K562 (cell line): ENCODE data around the gene INSL6. TPM values are rescaled to one million over a fixed set of nuclear protein-coding genes. Genes with fewer than 3 reads are reported as not detected.

Source experiments
- ATAC-seq: fragments of 200-7000 bp; cut with Tn5 transposase; 3 replicates; pipeline ENCODE4 v1.9.1; 2020; ENCODE audit warnings: moderate library complexity
- BruUV-seq: library from RNA; stranded (reverse); fragments of 400-500 nt; replicated peaks from 2 replicates; lab custom pipeline; 2021; lab: Mats Ljungman, UMichigan
- CTCF ChIA-PET: fragments of 300-600 bp; formaldehyde crosslinking; extraction: SDS; loops from one replicate; lab custom pipeline; 2021; ENCODE audit warnings: low intra/inter-chr PET ratio; lab: Yijun Ruan, JAX
- POLR2A ChIA-PET: fragments of 300-600, 350-650 bp; sonication (Branson Sonifier 250); formaldehyde crosslinking; extraction: SDS; loops from one replicate; lab custom pipeline; 2021; ENCODE audit warnings: antibody characterized with exemption, inconsistent platforms; lab: Yijun Ruan, JAX
- DNase-seq, 4 experiments: peaks; one replicate each; pipeline versions ENCODE4 v3.0.0 to v3.0.0-alpha.2; 2011 to 2018; ENCODE audit warnings: low spot score in 3 of 4, mixed read lengths in 3 of 4; ENCODE audit errors: extremely low read depth in 1 of 4
- FAIRE-seq: peaks from 2 replicates; lab custom pipeline; 2011; peaks lifted over from hg19 to GRCh38; lab: Jason Lieb, UNC
- H2AFZ ChIP-seq: 2 replicates; pipeline ENCODE4 v1.6.0; 2011; ENCODE audit warnings: low read depth, low read length, control low read depth, inconsistent platforms
- H3K27ac ChIP-seq: fragments of 200-600 bp; 3 replicates; pipeline ENCODE4 v1.8.0; 2011; ENCODE audit warnings: low read depth, mild to moderate bottlenecking, control low read depth, inconsistent platforms, low read length, moderate library complexity, mixed read lengths; ENCODE audit errors: extremely low read depth
- H3K27me3 ChIP-seq, 2 experiments: fragments of 300-600 bp in 1 of 2; 2 replicates in 1 of 2; 3 replicates in 1 of 2; pipeline versions ENCODE4 v1.6.0 to v1.8.0; 2011; ENCODE audit warnings: inconsistent platforms in 2 of 2, low read length in 2 of 2, mild to moderate bottlenecking in 1 of 2, mixed read lengths in 1 of 2, moderate library complexity in 1 of 2; ENCODE audit not compliant: control insufficient read depth in 2 of 2, insufficient read depth in 2 of 2
- H3K36me3 ChIP-seq: fragments of 300-600 bp; 3 replicates; pipeline ENCODE4 v1.8.0; 2011; ENCODE audit warnings: mild to moderate bottlenecking, low read length, inconsistent platforms; ENCODE audit not compliant: control insufficient read depth, insufficient read depth
- H3K4me1 ChIP-seq, 2 experiments: fragments of 200-600 bp in 1 of 2; replicated peaks in 1 of 2; 2 replicates in 1 of 2; 3 replicates in 1 of 2; pipeline versions ENCODE4 v1.5.1 to v1.8.0; 2011; ENCODE audit warnings: inconsistent platforms in 2 of 2, low read length in 2 of 2, mild to moderate bottlenecking in 1 of 2, mixed read lengths in 1 of 2, moderate library complexity in 1 of 2; ENCODE audit not compliant: control insufficient read depth in 2 of 2, insufficient read depth in 2 of 2
- H3K4me2 ChIP-seq: 2 replicates; pipeline ENCODE4 v1.6.1; 2011; ENCODE audit warnings: low read length, control low read depth, inconsistent platforms, mixed read lengths; ENCODE audit not compliant: insufficient read depth
- H3K4me3 ChIP-seq: fragments of 200-600 bp; sonication (generic), shearing (Covaris generic); 2 replicates; pipeline ENCODE4 v1.5.1; 2016; ENCODE audit warnings: control low read depth, inconsistent platforms
- H3K79me2 ChIP-seq: fragments of 200-600 bp; 3 replicates; pipeline ENCODE4 v1.8.0; 2011; ENCODE audit warnings: low read length, inconsistent platforms; ENCODE audit not compliant: control insufficient read depth, insufficient read depth
- H3K9ac ChIP-seq, 2 experiments: 2 replicates each; pipeline versions ENCODE4 v1.6.0 to v1.6.1; 2011; ENCODE audit warnings: low read depth in 2 of 2, low read length in 2 of 2, control low read depth in 1 of 2, inconsistent platforms in 1 of 2, mild to moderate bottlenecking in 1 of 2, mixed read lengths in 1 of 2; ENCODE audit not compliant: insufficient read depth in 1 of 2
- H3K9me1 ChIP-seq: one replicate; pipeline ENCODE4 v1.6.0; 2011; ENCODE audit warnings: inconsistent platforms, mild to moderate bottlenecking, low read length, moderate library complexity; ENCODE audit not compliant: control insufficient read depth, insufficient read depth
- H3K9me3 ChIP-seq: replicated peaks from 2 replicates; pipeline ENCODE4 v1.5.1; 2011; ENCODE audit warnings: low read depth, low read length, inconsistent platforms; ENCODE audit not compliant: control insufficient read depth, insufficient read depth
- H4K20me1 ChIP-seq: replicated peaks from 2 replicates; pipeline ENCODE4 v1.6.1; 2011; ENCODE audit warnings: low read length, inconsistent platforms, mixed read lengths; ENCODE audit not compliant: control insufficient read depth, insufficient read depth
- ATF7 ChIP-seq: fragments of 450-650 bp; IDR thresholded peaks from 2 replicates; pipeline ENCODE4 v1.7.1; 2014; ENCODE audit warnings: mild to moderate bottlenecking, moderate library complexity
- CBFA2T2 ChIP-seq: fragments of 450-650 bp; conservative IDR thresholded peaks from 2 replicates; pipeline ENCODE4 v1.6.1; 2017; ENCODE audit warnings: mild to moderate bottlenecking
- EHMT2 ChIP-seq: fragments of 450-650 bp; IDR thresholded peaks from 2 replicates; pipeline ENCODE4 v1.6.1; 2018; ENCODE audit warnings: antibody characterized with exemption
- RBM17 ChIP-seq: fragments of 200-400 bp; formaldehyde crosslinking; IDR thresholded peaks from 2 replicates; pipeline ENCODE4 v1.6.1; 2017; ENCODE audit warnings: low read depth, mild to moderate bottlenecking, low read length, borderline replicate concordance
- RNF219 ChIP-seq: fragments of 250-450 bp; sonication (Bioruptor Pico); IDR thresholded peaks from 2 replicates; pipeline ENCODE4 v1.5.0; 2022; ENCODE audit warnings: mild to moderate bottlenecking
- SFPQ ChIP-seq: fragments of 200-400 bp; formaldehyde crosslinking; IDR thresholded peaks from 2 replicates; pipeline ENCODE4 v1.6.1; 2017; ENCODE audit warnings: mild to moderate bottlenecking, low read depth, low read length, moderate library complexity
- SNAPC5 ChIP-seq: fragments of 250-450 bp; sonication (Bioruptor Pico); IDR thresholded peaks from 2 replicates; pipeline ENCODE4 v1.8.0; 2021; ENCODE audit warnings: moderate library complexity, mild to moderate bottlenecking, inconsistent platforms
- SP2 ChIP-seq: IDR thresholded peaks from 2 replicates; pipeline ENCODE4 v1.6.1; 2011; ENCODE audit warnings: mild to moderate bottlenecking, low read depth, low read length, moderate library complexity; ENCODE audit not compliant: poor library complexity, severe bottlenecking; ENCODE audit errors: extremely low read depth
- ZNF217 ChIP-seq: sonication (generic); formaldehyde crosslinking; IDR thresholded peaks from 2 replicates; pipeline ENCODE4 v1.8.0; 2022; ENCODE audit warnings: mild to moderate bottlenecking, missing genetic modification reagents
- ZNF24 ChIP-seq: fragments of 450-650 bp; IDR thresholded peaks from 2 replicates; pipeline ENCODE4 v1.6.1; 2016
- ZNF253 ChIP-seq: fragments of 250-450 bp; sonication (Bioruptor Pico); conservative IDR thresholded peaks from 2 replicates; pipeline ENCODE4 v1.6.1; 2021; ENCODE audit warnings: mild to moderate bottlenecking
- ZNF436 ChIP-seq: fragments of 250-450, 450-650 bp; sonication (Bioruptor Pico); formaldehyde crosslinking; IDR thresholded peaks from 2 replicates; pipeline ENCODE4 v1.7.0; 2020; ENCODE audit warnings: mild to moderate bottlenecking
- WGBS: fragments of 100-300 bp; shearing (Covaris generic); methylation state at CpG from one replicate; pipeline ENCODE4 v1.1.6; 2016; ENCODE audit warnings: low coverage, mixed read lengths; ENCODE audit not compliant: insufficient coverage; ENCODE audit errors: missing lambda C conversion rate; 5-methylcytosine and 5-hydroxymethylcytosine counted together
- in situ Hi-C: fragments of 300-500 bp; cut with MboI; formaldehyde crosslinking; loops from 4 replicates; pipeline ENCODE4 v1.15.0; 2018; ENCODE audit warnings: inconsistent platforms, mixed read lengths
- intact Hi-C: fragments of 100-400 bp; cut with micrococcal nuclease; formaldehyde crosslinking; loops from 2 replicates; pipeline ENCODE4 v1.14.2; 2022
- polyA plus RNA-seq, 8 experiments: library from polyadenylated mRNA; depleted of rRNA in 4 of 8; stranded (reverse) in 5 of 8; unstranded in 3 of 8; fragments of >200 nt; fragmentation: Nextera tagmentation in 2 of 8; fragmentation: Illumina TruSeq in 1 of 8; extraction: Ambion mirVana in 2 of 8; extraction: Trizol in 1 of 8; gene quantifications; 2 replicates each; pipeline versions ENCODE4 v1.2.1 to v1.2.3, GENCODE V29; 2011 to 2014; ENCODE audit warnings: inconsistent platforms in 1 of 8, missing spikeins in 1 of 8
- total RNA-seq, 7 experiments: library from RNA; depleted of rRNA in 6 of 7; stranded (reverse); fragments of >200 nt in 6 of 7; fragmentation: Illumina TruSeq in 2 of 7; extraction: Trizol in 2 of 7; gene quantifications; 2 replicates each; pipeline versions ENCODE4 v1.2.1 to v1.2.3, GENCODE V29; 2011 to 2021; ENCODE audit warnings: low replicate concordance in 1 of 7

Gene INSL6
- total and polyA plus RNA-seq, 9 of the 15 experiments (the other 6 are each of a cell fraction or from before 2014, with no cell fraction given): 0.04 to 0.06 TPM; not detected in 7

GRCh38 chr9:5195463-5195862, 10.0 kb upstream of the INSL6 start:
- no peaks in the 10 kb centered on the region for H3K9me1 ChIP-seq
- FAIRE-seq (no peak), DNase-seq (no peak), ATAC-seq (no peak)
- no peaks in the 10 kb centered on the region for H3K27me3 ChIP-seq
- intact Hi-C loops: no loop called here
- BruUV-seq: no TSS peak
- peaks cover 0 to 11% of the 10 kb centered on the region in 2 experiments; a peak in 2 of 5 replicates for H3K4me1 ChIP-seq
- H3K79me2 ChIP-seq: no peaks in the 10 kb centered on the region
- POLR2A ChIA-PET: interaction anchor here (0.6 kb wide), 1 partner anchor 330 kb away, joined by 3 read pairs; no protein-coding TSS in a partner anchor
- no peak overlapping the region for H3K4me2 ChIP-seq
- CTCF ChIA-PET: no interaction called here
- H3K36me3 ChIP-seq: no peaks in the 10 kb centered on the region
- H4K20me1 ChIP-seq: no peaks in the 10 kb centered on the region
- in situ Hi-C loops: loop anchor here (25.0 kb wide), 1 partner anchor 392 kb away; no protein-coding TSS in a partner anchor
- no peaks in the 10 kb centered on the region; the same call in 1 of the 2 replicates for H3K9me3 ChIP-seq
- 0% methylated on average over 1 of the region's 1 CpG for WGBS
- TF ChIP-seq EHMT2 (no peak), ZNF253 (CRISPR knock-in tag) (no peak), SFPQ (no peak), CBFA2T2 (no peak), SP2 (no peak), ZNF24 (no peak), RNF219 (no peak), ZNF217 (CRISPR knock-in tag) (no peak), ZNF436 (CRISPR knock-in tag) (no peak), RBM17 (no peak), SNAPC5 (no peak), ATF7 (no peak)
- TF ChIP-seq, all 486 proteins: peak for 0
- Histone ChIP-seq H3K27ac (no peak overlapping the region), H2AFZ (no peak overlapping the region), H3K9ac (no peak overlapping the region), H3K4me3 (no peak overlapping the region)
